DMS 273 (cell line): ENCODE measurements around the gene SAT1.

Experiments
- DNase-seq: peaks from one replicate; lab custom pipeline; 2025; ENCODE audit not compliant: unreplicated experiment; lab: John Stamatoyannopoulos, UW

SAT1 gene

DNA sequence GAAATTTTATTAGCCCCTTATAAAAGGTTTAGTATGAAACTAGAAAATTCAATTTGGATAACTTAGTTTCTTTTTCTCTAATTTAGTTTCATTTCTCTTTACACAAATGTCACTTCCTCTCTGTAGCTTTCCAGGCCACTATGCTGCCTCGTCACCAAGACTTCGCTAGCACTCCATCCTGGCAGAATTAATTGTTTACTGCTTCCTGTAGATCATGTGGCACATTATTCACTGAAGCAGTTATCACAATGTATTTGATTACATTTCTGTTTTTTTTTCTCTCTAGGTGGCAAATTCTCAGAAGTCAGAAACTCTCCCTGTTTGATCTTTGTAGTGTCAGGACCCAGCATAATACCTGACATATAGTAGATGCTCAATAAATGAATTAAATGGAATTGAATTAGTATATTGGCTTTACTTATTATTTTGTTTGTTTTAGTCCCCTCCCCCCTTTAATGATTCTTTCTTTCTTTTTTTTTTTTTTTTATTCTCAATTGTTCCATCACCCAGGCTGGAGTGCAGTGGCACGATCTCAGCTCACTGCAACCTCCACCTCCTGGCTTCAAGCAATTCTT is 9.3 kb upstream of the SAT1 start:
- no peak for DNase-seq

GRCh38 chrX:23776363-23776762 is 6.6 kb upstream of the SAT1 start:
- no peak for DNase-seq

DNA sequence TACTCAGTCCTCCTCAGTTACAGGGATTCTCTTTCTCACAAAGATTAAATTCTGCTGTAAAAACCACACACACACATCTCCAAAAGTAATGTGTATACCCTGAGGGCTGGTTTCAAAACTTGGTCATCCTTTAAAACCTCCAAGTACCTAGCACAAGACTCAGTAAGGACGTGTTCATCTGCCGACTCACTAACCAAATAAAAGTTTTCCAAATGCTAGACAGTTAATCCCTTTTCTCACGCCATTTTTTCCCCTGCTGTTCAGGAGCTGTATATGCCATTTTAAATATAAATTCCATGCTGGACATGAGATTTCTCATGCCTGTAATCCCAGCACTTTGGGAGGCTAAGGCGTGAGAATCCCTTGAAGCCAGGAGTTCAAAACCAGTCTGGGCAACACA is 3.9 kb upstream of the SAT1 start:
- DNase-seq, result peak; percentile 20

DNA sequence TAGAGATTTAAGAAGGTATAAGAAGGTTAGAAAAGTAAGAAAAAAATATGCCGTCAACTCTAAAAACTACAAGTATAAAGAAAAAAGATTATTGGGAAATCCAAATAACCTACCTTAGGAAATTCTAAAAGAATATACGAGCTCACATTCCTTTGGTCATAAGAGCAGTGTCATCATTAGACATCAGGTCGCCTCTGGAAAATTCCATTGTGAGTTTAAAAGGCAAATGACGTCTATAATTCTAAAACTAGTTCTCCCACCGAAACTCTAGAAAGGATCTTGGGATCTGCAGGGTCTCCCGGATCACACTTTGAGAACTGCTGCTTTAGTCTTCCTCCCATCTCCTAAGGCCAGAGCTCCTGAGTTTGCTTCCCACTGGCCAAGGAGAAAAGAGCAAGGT is 518 bp upstream of the SAT1 start:
- no peak for DNase-seq

DNA sequence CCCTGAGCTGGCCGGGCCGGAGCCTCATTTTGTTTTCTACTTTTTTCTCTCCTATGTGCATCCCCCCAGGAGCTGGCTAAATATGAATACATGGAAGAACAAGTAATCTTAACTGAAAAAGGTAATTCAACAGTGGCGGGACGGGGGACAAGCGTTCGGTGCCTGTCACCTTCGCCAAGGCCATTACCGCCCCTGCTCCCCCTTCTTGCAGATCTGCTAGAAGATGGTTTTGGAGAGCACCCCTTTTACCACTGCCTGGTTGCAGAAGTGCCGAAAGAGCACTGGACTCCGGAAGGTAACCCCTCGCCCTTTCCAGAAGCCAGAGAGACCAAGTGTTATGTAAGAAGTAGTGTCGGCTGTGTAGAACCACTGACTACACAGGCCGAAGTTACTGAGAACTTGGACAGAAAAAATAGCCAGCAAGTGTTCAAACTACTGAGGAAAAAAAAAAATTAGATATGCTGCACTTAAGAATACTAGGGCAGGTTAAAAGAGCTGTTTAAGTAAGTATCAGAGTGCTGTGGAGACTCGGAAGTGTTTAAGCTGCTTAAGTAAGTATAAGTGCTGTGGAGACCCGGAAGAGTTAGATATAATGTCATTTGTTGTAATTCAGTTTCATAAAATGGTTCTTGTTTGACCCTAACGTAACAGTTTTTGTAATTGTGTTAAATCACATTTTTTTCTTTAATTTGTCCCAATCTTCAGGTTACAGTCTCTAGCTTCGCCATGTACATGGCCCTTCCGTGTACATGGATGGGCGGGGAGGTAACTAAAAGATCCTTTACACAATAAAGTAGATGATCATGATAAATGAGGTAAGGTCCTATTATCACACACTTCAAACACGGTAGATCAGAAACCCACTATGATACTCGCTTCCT is 856 bp downstream of the SAT1 start:
- no peak for DNase-seq

DNA sequence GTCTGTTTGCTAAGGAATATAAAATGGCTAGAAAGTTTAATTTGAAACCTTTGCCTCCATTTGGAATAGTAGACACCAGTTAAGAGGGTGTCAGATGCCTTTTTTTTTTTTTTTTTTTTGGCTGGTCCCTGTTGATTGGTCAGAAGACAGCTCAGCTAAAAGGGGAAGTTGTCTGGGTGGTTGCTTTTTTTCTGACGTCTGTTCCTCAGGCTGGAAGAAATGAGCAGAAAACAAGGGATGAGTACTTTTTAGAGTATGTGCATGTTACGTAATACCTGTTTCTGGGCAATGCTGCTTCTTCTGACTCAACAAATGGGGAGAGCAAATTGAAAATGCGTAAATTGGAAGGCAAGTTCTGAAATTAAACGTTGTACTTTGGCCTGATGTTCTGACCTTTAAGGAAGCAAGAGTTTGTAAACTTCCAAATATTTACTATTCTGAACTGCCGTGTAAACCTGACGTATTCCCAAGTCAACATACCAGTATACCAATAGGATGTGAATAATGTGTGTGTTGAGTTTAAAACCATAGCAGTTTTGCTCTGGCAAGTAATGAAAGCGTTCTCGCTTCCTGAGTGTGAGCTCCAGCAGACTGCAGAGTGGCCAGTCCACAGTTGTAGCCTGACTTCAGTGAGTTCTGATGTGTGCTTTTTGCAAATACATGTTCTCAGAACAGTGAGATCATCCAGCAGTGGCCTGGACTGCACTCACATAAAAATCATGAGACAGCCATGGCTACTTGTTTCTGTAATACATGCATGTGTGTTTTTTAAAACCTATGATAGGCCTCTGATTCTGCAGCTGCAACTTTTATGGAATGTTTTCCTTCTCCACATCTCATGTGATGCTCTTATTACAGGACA is 1.7 kb downstream of the SAT1 start:
- no peak for DNase-seq

DNA sequence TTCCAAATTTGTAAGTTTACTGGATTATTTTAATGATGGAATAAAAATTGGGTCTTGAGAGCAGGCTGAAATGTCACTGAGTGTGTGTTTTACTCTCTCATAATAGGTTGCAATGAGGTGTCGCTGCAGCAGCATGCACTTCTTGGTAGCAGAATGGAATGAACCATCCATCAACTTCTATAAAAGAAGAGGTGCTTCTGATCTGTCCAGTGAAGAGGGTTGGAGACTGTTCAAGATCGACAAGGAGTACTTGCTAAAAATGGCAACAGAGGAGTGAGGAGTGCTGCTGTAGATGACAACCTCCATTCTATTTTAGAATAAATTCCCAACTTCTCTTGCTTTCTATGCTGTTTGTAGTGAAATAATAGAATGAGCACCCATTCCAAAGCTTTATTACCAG is 2.6 kb downstream of the SAT1 start:
- DNase-seq, result no peak

DNA sequence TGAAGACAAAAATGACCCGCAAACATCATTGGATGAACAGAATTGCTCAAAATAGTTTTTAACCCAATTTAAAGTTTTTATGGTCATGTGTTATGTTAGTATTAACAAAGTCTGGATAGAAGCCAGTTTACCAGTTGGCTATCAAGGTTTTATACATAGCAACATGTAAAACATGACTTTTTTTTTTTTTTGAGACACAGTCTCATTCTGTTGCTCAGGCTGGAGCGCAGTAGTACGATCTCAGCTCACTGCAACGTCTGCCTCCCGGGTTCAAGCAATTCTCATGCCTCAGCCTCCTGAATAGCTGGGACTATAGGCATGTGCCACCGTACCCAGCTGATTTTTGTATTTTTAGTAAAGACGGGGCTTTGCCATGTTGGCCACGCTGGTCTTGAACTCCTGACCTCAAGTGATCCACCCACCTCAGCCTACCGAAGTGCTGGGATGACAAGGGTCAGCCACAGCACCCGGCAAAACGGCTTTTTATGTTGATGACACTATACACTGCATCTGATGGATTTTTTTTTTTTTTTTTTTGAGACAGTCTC is 3.4 kb downstream of the SAT1 start:
- DNase-seq, result no peak

DNA sequence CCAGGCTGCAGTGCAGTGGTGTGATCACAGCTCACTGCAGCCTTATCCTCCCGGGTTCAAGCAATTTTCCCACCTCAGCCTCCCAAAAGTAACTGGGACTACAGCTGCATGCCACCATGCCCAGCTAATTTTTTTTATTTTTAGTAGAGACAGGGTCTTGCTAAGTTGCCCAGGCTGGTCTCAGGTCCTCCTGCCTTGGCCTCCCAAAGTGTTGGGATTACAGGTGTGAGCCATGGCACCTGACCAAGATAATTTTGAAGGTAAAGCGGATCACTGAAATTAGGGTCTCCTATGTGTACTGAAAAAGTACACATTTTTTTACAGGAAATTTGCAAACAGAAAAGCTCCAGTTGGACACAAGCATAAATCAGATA is 4.8 kb downstream of the SAT1 start:
- no peak for DNase-seq

GRCh38 chrX:23788521-23788920 is 5.5 kb downstream of the SAT1 start:
- DNase-seq, result no peak

- no peak for DNase-seq
Observed at GRCh38 chrX:23788946-23789345, 6.0 kb downstream of the SAT1 start.

- DNase-seq, result no peak
Observed at GRCh38 chrX:23789386-23790154, 6.6 kb downstream of the SAT1 start.

GRCh38 chrX:23790155-23790497 is 7.2 kb downstream of the SAT1 start:
- no peak for DNase-seq

DNA sequence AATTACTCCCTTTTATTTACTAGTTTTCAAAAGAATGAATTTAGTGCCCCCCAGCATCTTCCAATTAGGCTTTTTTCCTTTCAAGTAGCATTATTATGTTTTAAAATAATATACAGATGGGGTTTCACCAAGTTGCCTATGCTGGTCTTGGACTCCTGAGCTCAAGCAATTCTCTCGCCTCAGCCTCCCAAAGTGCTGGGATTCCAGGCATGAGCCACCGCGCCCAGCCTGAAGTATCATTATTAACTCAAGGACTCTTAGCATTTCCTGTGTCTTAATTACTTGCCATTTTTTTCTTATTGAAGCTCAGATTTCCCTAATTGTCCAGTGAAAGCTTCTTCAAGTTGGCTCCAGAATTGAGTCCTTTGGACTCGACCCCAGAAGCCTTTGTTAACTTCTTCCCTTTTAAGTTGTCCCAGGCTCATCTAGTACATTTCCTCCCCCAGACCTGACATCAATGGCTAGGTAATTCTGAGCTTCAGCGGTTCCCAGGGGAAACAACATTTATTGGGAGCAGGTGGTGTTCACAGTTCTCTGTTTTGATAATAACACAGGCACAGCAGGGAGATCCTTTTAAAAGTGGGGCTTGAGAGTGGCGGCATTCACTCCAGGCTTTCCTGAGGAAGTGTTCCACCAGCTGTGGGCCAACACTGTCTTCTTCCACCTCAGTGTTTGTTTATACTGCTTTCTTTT is 10.0 kb downstream of the SAT1 start:
- peak; percentile 69 for DNase-seq

DNA sequence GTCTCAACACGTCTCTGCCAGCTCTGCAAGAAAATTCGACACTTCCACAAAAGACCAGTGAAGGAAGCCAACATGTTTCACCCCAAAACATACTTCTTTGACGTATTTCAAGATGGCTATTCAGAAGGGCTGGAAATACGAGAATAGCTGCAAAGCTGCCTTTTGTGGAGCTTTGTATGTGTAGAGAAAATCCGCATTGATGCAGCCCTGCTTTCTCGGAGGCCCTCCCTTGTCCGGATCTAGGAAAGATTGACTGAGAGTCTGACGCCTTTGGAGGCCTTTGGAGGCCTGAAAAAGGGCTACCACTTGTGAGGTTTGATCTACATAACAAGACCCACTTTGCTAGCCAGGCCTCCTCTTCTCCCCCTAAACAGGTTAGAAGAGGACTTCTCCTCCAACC is 12.2 kb downstream of the SAT1 start:
- DNase-seq, result no peak

DNA sequence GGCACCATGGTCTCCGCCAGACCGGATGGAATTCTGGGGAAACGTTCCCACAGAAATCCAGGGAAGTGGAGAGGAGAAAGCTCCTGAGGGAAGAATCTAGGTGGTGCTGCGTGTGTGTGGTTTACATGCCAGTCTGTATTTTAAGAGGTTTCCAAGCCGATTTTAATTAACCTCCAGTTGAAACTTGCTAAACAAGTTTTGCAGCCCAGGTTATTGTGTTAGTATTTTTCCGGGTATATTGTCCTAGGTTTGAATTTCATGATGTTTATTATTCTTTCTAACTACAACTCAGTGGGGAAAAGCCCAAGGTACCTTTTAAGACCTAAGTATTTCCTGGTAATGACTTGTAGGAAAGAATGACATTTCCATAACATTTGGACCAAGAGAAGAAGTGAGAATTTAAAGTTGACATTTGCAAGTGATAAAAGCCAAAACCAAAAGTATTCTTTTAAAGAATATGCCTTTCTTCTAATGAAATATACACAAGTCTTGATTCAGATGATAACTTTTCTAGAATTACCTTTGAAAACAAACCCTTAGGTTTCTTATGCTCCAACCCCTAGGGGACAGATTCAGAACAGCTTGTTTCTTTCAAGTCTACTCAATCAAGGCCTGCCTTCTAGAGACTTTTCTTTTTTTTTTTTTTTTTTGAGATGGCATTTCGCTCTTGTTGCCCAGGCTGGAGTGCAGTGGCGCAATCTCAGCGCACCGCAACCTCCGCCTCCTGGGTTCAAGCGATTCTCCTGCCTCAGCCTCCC is 14.6 kb downstream of the SAT1 start:
- no peak for DNase-seq

GRCh38 chrX:23799469-23800065 is 16.6 kb downstream of the SAT1 start:
- DNase-seq, result no peak

DNA sequence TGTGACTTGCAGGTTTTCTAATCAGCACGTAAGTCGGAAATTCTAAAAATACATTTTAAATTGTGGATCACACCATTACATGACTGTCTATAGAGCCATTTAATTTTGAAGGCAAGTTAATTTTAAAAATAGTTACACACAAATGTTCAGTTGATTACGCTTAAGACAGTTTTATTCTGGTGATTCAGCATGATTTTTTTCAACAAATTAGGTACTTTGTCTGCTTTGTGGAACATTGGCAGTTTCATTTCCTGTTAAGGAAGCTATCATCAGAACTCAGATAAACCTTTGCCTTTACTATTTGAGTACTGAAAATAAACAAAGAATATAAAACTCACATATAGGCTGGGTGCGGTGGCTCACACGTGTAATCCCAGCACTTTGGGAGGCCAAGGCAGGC is 19.5 kb downstream of the SAT1 start:
- DNase-seq, result no peak

DNA sequence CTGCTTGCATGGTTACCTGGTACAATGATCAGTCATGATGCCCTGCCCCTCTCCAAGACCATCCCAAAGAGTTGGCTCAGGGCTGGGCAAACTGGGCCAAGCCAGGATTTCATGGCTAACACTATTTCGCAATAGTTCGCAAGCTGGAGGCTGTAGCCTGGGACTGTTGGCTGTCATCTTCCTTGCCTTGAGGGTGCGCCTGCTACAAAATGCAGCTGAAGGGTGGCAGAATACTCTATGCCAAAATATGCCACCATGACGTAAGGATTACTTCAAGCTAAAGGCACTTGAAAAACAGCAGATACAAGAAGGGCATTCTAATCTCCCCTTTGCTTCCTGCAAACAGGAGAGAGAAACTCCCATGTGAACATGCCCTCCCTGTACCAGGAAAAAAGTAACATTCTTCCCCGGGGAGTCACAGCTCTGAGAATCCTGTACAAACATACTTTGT is 21.0 kb downstream of the SAT1 start:
- DNase-seq, result no peak
